Stimulated activated CD4-positive, alpha-beta T cell treated with anti-CD3 and anti-CD28 coated beads, Interleukin-15, amount 100 ng/mL, for 24 hours (primary cell): Measurements from ENCODE around the gene SEC16A.

Source experiments
- DNase-seq: peaks from one replicate; pipeline ENCODE4 v3.0.0-alpha.2; 2020

Gene SEC16A

DNA sequence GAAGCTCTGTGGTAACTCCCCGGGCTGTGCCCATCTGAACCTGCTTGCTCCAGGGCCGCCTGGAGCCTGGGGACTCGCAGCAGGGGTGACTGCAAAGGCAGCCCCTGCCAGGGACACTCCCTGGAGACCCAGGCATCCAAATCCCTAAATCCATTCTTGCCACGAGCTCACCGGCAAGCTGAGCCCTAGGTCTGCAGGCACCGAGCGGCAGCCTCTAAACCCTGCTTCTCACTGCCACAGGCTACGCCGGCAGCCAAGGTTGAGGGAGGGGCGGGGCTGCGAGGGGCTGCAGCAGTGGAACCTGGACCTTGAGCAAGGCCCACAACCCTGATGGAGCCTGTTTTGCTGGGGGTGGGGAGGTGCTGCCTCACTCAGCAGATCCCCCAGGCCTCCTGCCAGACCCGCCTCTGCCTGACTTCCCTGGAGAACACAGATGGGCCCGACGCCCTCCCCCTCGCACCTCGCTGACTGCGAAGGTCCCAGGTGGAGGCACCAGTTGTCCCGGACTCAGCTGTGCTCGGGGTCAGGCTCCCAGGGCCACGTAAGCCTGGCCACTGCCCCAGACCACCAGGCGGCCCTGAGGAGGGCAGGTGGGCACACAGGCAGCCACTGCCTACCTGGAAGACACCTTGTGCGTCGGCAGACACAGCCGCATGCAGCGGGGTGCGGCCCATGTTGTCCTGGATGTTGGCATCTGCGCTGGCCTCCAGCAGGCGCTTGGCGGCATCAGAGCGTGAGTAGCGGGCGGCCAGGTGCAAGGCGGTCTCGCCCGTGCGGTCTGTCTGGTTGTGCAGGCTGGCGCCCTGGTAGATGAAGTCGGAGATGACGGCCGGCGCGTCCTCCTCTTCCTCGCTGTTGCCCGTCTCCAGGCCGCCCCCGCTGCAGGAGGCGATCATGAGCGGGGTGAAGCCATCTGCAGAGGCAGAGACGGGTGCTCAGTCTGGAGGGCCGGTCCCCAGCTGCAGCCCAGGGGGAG, 17.4 kb upstream of the SEC16A start:
- no peak for DNase-seq

GRCh38 chr9:136499071-136499934, 16.5 kb upstream of the SEC16A start:
- DNase-seq, result no peak

DNA sequence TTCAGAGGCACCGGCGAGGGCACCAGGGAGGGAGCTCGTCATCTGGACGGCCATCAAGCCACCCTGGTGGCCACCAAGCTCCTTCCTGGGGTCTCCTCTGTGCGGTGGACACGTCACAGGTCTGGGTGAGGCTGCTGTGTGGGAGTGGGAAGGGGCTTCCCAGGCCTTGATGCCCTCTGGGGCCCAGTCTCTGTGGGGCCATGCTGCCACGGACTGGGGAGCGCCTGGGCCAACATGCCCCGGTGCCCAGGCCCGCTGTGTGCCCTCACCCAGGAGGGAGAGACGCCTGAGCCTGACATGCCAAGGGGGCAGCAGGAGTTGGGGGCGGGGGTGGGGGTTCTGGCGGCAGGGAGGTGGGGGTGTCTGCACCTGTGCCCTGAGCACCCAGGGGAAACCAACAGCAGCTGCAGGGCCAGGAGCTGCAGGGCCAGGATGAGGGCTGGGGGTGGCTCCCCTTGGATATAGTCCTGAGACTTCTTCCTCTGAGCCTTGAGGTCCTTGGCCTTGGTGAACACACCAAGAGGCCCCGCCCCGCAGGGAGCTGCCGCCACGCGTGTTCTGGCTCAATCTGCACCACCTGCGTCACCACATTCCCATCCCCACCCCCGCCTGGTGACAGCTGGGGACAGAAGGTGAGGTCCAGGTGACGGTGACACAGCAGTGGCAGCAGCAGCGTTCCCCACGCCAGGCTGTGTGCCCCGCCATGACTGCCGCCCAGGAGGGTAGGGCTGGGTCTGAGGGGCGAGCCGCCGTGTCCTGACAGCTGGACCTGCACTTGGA, 15.3 kb upstream of the SEC16A start:
- DNase-seq, result no peak

DNA sequence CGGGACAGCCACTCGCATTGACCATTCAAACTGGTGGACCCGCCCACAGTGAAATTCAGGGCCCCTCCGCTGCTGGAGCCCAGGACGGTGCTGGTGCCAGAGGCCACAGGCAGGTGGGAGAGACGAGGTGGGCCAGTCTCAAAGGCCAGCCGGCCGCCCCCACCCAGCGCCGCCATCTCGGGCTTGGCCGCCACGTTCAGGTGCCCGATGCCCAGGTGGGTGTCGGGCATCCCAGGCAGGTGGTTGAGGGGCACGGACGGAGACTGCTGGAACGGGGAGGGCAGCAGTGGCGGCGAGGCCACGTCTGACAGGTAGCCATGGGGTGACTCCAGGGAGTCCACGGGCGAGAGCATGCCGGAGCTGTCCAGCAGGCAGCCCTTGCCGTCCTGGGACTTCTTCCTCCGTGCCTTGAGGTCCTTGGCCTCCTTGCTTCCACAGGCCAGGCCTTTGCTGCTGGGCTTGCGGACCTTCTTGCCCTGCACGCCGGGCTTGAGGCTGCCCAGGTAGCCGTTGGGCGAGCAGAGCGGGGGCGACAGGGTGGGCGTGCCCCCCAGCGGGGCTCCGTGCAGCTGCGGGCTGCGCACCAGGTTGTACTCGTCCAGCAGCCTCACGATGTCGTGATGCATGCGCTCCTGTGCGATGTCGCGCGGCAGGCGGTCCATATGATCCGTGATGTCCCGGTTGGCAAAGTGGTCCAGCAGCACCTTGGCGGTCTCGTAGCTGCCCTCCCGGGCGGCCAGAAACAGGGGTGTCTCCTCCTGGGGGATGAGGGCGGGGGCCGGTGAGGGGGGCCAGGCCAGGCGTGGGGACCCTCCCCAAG, 14.2 kb upstream of the SEC16A start:
- DNase-seq, result no peak

DNA sequence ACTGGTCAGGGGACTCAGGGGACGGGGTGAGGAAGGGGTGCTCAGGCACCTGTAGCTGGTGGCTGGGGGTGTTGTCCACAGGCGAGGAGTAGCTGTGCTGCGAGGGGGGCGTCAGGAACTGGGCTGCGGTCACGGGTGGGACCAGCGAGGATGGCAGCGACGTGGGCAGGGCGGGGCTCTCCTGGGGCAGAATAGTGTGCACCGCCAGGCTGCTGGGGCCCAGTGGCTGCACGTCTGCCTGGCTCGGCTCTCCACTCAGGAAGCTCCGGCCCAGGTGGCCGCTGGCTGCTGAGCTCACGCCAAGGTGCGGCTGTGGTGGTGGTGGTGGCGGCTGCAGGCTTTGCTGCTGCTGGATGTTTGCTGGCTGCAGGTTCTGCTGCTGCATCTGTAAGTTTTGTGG, 13.3 kb upstream of the SEC16A start:
- DNase-seq, result no peak

DNA sequence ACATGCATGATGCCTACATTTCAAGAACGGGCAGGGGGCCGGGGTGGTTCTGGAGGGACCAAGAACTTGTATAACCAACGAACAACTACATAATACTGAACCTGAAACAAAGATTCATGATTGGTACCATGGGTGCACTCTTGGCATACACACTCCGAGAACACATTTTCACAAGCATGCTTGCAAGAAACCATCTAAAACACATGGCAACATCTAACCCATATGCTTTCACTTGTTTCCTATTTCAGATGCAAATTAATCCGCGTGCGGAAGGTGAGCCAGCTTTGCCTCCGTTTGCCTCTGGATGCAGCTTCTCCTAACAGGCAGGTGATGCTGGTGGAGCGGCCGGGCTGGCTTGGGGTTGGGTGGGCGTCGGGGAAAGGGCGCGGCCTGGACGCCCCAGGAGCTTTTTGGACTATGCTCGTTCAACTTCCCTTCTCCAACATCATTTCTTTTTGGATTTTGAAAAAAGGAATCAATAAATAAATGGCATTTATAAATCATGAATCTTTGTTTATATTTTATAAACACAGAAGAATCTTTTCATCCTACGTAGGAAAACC, 12.5 kb upstream of the SEC16A start:
- DNase-seq, result no peak

GRCh38 chr9:136494531-136495215, 11.8 kb upstream of the SEC16A start:
- no peak for DNase-seq

- DNase-seq, result no peak
Observed at GRCh38 chr9:136494012-136494411, 11.2 kb upstream of the SEC16A start.

GRCh38 chr9:136493567-136493971, 10.7 kb upstream of the SEC16A start:
- DNase-seq, result no peak

DNA sequence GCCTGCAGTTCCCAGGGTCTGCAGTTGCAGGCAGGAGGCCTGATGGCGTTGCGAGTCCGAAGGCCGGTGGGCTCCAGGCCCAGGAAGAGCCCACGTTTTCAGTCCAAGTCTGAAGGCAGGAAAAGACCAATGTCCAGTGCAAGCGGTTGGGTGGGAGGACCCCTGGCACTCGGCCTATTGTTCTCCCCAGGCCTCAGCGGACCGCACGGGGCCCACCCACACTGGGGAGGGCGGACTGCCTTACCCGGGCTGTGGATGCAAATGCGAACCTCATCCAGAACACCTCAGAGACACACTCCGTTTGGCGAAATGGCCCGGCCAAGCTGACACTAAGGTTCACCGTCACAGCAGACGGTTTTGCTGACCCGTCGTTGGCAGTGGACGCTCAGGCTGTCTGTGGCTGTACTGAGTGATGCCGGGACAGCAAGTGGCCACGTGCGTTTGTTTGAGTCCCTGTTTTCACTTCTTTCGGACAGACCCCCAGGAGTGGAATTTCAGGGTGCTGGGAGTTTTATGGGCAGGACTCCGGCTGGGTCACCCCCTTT, 10.2 kb upstream of the SEC16A start:
- no peak for DNase-seq

DNA sequence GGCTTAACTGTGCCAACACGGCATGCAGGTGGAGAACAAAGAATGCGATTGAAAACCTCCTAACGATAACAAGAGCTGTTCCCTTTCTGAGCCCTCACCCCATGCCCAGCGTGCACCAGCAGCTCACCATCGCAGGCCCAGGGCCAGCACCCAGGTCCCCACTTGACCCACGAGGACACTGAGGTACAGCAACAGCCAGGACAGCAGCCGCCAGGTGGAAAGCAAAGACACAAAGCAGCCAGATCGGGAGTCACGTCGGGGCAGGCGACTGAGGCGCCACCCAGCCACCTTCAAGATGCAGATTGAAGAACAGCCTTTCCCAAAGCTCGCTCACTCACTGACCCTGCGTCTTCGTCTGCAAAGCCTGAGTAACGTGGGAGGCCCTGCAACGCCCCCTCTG, 6.9 kb upstream of the SEC16A start:
- DNase-seq, result no peak

GRCh38 chr9:136488247-136489214, 5.7 kb upstream of the SEC16A start:
- DNase-seq, result peak; percentile 79

DNA sequence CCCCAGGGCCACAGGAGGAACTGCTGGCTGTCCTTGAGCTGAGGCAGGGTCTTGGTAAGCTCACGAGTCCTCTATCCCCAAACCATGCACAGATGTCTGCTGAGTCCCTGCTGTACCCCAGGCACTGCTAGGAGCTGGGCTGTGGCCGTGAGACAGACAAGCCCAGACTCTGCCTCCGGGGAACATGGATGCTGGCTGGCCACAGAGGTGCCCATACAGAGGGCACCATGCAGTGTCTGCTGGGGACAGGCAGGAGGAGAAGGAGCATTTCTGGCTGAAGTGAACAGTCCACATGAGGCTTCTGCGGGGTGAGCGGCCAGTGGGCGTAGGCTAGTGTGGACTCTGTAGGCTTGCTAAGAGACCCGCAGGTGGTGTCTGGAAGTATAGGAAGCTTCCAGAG, 4.8 kb upstream of the SEC16A start:
- no peak for DNase-seq

- no peak for DNase-seq
Observed at GRCh38 chr9:136486823-136487620, 4.2 kb upstream of the SEC16A start.

GRCh38 chr9:136486131-136486530, 3.3 kb upstream of the SEC16A start:
- no peak for DNase-seq

DNA sequence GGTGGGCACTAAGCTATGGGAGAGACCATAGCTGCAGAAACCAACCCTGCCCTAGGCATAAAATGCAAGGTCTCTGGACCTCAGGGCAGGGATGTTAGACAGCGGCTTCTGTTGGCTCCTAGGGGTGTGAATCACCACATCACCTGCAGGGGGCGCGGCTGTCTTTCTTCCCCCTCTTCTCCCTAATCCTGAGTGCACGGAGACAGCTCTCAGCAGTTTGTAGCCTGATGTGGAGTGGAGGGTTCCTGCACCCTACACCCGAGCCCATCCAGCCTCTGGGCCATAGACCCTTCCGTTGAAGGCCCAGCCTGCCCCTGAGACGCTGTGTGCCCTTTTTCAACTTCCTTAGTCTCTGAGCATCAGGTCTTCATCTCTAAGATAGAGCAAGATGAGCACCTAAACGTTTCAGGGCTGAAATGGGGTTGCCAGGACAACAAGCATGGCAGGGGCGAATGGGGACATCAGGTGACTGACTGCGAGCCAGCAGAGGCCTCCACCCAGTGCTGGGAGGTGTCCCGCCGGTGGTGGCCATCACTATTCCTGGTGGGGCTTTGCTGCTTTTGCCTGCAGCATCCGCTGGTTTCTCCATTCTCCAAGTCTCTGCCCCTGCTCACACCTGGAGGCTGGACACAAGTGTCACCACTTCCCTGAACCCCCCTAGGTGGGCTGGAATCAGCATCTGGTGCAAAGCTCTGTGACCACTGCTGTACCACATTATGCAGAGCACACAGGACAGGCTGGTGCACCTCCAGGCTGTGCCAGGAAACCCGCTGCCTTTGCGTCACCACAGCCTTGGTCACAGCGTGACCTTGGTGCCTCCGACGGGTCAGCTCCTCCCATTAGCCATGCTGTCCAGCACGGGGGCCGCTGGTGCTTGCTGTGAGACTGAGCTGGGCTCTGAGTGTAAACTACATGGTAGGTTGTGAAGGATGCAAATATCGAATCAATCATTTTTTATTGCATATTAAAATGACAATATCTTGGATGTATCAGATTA, 2.5 kb upstream of the SEC16A start:
- peak; percentile 89 for DNase-seq
